OCI-LY1 (cell line): ENCODE results near the gene NDUFS5.

Source experiments
- CTCF ChIP-seq: fragments of 200-600 bp; sonication (generic), shearing (Covaris generic); IDR thresholded peaks from 2 replicates; pipeline ENCODE4 v1.5.1; 2017; ENCODE audit warnings: mild to moderate bottlenecking, antibody characterized with exemption, low read length, moderate library complexity, mixed read lengths
- EZH2 ChIP-seq: fragments of 200-600 bp; sonication (generic), shearing (Covaris generic); IDR thresholded peaks from 2 replicates; pipeline ENCODE4 v1.8.0; 2017; ENCODE audit warnings: borderline replicate concordance, mixed run types, mild to moderate bottlenecking, antibody characterized with exemption, low read length, moderate library complexity, mixed read lengths

GRCh38 chr1:39006287-39006686 is 19.9 kb upstream of the NDUFS5 start:
- no peak for TF ChIP-seq CTCF
- TF ChIP-seq EZH2 = no peak
